Ishikawa (cell line): ENCODE data around the gene CBX5.

Experiments used
- CEBPB ChIP-seq: IDR thresholded peaks from 2 replicates; pipeline ENCODE4 v1.6.1; 2012
- CREB1 ChIP-seq: IDR thresholded peaks from 2 replicates; pipeline ENCODE4 v1.6.1; 2012; ENCODE audit warnings: low read depth
- EGR1 ChIP-seq: IDR thresholded peaks from 2 replicates; pipeline ENCODE4 v1.6.1; 2012
- EP300 ChIP-seq: IDR thresholded peaks from 2 replicates; pipeline ENCODE4 v1.6.1; 2012; ENCODE audit warnings: borderline replicate concordance
- FOXM1 ChIP-seq: IDR thresholded peaks from 2 replicates; pipeline ENCODE4 v1.6.1; 2012; ENCODE audit warnings: low read depth, borderline replicate concordance
- MAX ChIP-seq: IDR thresholded peaks from 2 replicates; pipeline ENCODE4 v1.6.1; 2012
- NFIC ChIP-seq: IDR thresholded peaks from 2 replicates; pipeline ENCODE4 v1.6.1; 2012
- RAD21 ChIP-seq: IDR thresholded peaks from 2 replicates; pipeline ENCODE4 v1.6.1; 2012; ENCODE audit warnings: low read depth
- REST ChIP-seq: IDR thresholded peaks from 2 replicates; pipeline ENCODE4 v1.6.1; 2012; ENCODE audit warnings: low read depth, mild to moderate bottlenecking
- TAF1 ChIP-seq: IDR thresholded peaks from 2 replicates; pipeline ENCODE4 v1.6.1; 2012; ENCODE audit warnings: low read depth, mild to moderate bottlenecking
- TCF12 ChIP-seq: IDR thresholded peaks from 2 replicates; pipeline ENCODE4 v1.6.1; 2012; ENCODE audit warnings: low read depth
- YY1 ChIP-seq: IDR thresholded peaks from 2 replicates; pipeline ENCODE4 v1.6.1; 2012; ENCODE audit warnings: low read depth
- ZBTB7A ChIP-seq: IDR thresholded peaks from 2 replicates; pipeline ENCODE4 v1.6.1; 2012; ENCODE audit warnings: low read depth
- TF ChIP-seq, protein P1 (sequence below): IDR thresholded peaks from 2 replicates; pipeline ENCODE4 v1.6.1; 2012

DNA sequence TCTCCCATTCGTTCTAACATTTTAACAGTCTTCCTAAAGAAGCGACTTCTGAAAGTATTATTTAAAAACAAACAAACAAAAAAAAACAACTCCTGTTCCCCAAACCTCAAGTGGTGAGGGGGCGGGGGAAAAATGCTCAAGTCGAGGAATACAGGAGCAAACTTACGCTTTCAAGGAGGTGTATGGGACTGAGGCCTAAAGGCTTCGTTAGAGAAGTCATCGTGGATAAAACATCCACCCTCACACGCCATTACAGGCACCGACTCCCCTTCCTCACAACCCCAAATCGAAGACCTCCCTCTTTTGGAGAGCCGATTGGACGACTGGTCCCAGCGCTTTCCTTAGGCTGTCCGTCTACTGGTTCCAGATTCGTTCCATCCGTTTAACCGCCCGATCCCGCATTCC is 693 bp downstream of the CBX5 start:
- TF ChIP-seq REST (no peak), YY1 (0 out of 2 replicates have a peak, but pooled peaks have one; percentile 36), TAF1 (no peak), EP300 (no peak), MAX (no peak), ZBTB7A (peak; percentile 75; the same call in 1 of the 2 replicates), CREB1 (no peak), TCF12 (no peak), FOXM1 (0 out of 2 replicates have a peak, but pooled peaks have one; percentile 32), RAD21 (no peak), NFIC (no peak), EGR1 (no peak), CEBPB (no peak)
- TF ChIP-seq, protein P1, sequence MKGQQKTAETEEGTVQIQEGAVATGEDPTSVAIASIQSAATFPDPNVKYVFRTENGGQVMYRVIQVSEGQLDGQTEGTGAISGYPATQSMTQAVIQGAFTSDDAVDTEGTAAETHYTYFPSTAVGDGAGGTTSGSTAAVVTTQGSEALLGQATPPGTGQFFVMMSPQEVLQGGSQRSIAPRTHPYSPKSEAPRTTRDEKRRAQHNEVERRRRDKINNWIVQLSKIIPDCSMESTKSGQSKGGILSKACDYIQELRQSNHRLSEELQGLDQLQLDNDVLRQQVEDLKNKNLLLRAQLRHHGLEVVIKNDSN: no peak
